Ecto neural progenitor cell (in vitro differentiated cells): ENCODE data around the gene KCNJ14.
"Not testable (repeated sequence)": the region's sequence is repeated elsewhere in the genome, so short reads cannot be mapped to it uniquely, and the experiment has no call there.

Experiments
- DNase-seq: peaks from one replicate; pipeline ENCODE4 v3.0.0-alpha.2; 2018; ENCODE audit warnings: low spot score

Gene KCNJ14

DNA sequence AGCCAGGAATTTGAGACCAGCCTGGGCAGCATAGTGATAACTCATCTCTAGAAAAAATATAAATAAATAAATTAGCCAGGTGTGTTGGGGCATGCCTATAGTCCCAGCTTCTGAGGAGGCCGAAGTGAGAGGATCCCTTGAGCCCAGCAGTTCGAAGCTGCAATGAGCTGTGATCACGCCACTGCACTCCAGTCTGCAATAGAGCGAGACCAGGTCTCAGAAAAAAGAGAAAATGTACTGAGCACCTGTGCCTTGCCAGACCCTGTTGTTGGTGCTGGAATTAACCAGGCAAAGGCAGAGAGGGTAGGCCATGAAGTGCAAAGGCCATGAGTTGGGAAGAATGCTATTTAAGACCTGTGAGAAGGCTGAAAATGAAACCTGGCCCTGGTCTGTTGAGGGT, 16.5 kb downstream of the KCNJ14 start:
- DNase-seq = no peak

DNA sequence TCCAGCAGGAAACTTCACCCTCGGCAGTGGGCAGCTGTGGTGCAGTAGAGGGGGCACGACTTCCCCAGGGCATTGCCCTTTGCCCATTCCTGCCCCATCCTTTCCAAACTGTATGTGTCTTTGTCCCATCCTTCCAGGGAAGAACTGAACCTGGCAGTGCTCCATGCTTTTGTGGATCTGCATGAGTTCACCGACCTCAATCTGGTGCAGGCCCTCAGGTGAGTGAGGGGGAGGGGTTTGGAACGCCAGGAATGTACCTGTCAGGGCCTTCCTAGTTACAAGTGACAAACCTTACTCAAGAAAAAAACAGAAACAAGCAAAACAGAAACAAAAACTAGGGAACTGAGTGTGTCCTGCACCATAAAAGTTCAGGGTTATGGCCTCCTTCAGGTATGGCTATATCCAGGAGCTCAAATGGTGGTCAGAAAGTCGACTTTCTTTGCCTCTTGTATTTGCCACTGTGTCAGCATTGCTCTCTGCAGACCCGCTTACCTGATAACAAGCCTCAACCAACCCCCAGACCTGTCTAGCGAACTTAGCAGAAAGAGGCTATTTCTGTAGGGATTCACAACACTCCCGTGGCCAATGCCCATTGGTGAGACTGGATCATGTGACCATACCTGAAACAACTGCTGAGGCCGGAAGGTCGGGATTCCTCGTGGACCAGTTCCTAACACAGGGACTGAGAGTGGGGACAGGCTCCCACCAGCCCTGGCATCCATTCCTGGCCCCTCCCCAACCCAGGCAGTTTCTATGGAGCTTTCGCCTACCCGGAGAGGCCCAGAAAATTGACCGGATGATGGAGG, 18.0 kb downstream of the KCNJ14 start:
- no peak for DNase-seq

DNA sequence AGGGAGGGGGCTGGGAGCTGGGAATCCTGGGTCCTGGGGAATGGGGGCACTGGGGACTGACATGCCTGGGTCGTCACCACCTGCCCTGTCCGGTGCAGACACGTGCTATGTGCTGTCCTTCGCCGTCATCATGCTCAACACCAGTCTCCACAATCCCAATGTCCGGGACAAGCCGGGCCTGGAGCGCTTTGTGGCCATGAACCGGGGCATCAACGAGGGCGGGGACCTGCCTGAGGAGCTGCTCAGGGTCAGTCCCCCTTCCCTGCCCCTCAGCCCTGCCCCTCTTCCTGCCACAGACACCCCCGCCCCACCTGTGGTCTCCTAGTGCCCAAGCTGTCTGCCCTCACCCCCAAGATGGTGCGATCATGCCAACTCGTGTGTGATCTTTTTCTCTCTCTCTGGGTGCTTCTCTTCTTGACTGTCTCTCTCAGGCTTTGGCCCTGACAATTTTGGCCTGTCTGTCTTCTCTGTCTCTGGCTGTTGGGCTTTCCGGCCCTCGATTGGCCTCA, 18.8 kb downstream of the KCNJ14 start:
- no peak for DNase-seq

DNA sequence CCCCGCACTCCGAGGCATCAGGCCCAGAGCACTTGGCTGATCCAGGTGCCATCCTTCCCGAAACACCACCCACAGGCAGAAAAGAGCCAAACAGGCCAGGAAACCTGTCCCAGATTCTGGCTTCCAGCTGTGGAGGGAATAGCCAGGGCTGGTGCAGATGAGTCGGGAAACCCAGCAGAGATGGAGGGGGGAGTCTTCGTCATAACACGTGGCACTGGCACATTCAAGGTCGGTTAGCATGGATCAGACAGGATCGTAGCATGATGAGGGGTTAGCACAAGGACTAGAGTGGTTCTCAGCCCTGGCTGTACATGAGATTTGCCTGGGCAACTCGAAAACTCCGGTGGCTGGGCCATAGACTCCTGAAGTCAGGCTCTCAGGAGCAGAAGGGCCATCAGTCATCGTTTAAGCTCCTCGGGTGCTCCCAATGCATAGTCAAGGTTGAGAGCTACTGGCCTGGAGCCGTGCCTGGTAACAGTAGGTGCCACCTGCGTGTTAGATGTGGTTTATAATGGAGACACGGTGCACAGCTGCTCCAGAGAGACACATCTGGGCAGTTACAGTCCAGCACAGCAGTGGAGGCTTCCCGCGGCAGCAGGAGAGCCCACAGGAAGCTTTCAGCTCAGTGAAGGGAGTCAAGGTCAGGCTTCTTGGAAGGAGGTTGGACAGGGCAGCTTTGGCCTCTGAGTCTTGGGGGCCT, 20.1 kb downstream of the KCNJ14 start:
- DNase-seq = no peak

DNA sequence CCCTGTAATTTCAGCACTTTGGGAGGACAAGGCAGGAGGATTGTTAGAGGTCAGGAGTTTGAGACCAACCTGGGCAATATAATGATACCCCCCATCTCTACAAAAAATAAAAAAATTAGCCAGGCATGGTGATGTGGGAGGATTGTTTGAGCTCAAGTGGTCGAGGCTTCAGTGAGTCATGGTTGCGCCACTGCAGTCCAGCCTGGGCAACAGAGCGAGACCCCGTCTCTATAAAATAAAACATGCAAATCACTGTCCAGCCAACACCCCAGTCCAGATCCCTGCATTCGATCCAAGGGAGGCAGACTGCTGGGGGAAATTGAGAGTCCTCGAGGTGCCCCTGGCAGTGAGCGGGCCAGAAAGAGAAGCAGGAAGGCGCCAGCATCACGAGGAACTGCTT, 20.8 kb downstream of the KCNJ14 start:
- DNase-seq = no peak

DNA sequence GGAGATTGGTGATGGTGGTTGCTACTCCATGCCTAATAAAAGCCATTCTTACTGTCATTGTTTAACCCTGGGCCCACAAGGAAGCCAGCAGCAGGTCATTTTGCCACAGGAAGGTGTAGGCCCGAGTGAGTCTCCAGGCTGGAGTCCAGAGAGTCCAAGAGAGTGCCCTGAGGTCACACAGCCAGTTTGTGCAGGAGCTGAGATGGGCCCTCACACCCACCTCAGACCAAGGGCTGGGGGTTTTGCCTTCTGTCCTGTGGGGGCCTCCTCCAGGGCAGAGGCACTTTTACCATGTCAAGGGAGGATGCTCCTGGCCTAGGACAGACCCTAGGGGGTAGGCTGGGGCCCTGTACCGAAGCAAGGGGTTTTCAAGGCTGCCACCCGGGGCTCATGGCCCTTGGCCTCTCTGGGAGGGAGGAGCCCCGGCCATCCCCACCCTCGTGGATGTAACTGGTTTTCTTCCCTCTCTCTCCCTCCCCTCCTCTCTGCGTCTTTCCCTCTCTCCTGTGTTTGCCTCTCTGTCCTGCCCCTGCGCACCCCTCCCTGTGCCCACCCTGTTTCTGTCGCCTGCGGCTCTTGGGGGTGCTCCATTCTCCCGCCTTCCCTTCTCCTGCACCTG, 21.8 kb downstream of the KCNJ14 start:
- DNase-seq = no peak

DNA sequence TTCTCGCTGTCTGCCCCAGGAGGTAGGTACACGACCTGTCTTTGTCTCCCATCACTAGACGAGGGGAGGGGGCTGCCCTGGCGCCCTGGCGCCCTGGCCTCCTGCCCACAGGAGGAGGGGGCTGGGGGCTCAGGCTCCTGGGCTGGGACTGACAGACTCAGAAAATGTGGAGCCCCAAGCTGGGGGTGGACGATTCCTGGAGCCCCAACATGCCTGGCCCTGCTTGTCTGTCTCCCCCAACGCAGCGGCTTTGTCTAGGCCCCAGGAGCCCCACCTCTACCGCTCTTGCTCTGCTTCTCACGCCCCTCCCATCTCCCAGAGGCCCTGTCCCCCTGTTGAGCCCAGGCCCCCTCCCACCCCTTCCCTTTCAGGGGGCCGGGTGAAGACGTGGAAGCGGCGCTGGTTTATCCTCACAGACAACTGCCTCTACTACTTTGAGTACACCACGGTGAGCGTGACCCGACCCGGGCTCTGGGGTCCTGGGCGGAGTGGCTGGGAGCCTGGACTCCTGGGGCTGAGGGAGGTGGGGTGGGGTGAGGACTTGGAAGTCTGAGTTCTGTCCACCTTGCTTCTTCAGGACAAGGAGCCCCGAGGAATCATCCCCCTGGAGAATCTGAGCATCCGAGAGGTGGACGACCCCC, 22.4 kb downstream of the KCNJ14 start:
- no peak for DNase-seq

DNA sequence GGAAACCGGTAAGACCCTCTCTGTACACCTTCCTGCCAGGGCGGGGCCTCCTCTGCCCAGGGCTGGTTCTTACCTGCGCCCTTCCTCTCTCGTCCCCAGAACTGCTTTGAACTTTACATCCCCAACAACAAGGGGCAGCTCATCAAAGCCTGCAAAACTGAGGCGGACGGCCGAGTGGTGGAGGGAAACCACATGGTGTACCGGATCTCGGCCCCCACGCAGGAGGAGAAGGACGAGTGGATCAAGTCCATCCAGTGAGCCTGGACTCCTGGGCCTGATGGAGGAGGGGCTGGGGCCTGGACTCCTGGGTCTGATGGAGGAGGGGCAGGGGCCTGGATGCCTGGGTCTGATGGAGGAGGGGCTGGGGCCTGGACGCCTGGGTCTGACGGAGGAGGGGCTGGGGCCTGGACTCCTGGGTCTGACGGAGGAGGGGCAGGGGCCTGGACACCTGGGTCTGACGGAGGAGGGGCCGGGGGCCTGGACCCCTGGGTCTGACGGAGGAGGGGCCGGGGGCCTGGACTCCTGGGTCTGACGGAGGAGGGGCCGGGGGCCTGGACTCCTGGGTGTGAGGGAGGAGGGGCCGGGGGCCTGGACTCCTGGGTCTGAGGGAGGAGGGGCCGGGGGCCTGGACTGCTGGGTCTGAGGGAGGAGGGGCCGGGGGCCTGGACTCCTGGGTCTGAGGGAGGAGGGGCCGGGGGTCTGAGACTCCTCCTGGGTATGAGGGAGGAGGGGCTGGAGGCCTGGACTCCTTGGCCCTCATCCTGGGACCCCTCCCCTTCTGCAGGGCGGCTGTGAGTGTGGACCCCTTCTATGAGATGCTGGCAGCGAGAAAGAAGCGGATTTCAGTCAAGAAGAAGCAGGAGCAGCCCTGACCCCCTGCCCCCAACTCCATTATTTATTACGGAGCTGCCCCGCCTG, 23.2 kb downstream of the KCNJ14 start:
- DNase-seq = no peak

DNA sequence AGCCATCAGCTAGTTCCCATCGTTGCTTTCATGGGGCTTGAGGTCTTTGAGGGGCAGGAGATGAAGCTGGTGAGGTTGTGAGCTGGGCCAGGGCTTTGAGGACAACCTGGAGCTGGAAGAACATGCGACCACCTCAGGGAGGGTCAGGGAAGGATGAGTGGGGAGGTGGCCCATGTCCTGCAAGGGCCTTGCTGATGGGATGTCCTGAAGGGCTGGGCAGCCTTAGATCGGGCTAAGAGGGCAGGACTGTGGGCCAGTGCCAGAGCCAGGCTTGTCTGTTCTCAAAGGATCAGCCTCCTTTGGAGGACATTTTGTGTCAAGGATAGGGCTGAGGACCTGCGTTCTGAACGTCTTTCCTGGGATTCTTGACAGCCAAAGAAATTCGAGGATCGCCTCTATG, 24.3 kb downstream of the KCNJ14 start:
- DNase-seq = no peak

DNA sequence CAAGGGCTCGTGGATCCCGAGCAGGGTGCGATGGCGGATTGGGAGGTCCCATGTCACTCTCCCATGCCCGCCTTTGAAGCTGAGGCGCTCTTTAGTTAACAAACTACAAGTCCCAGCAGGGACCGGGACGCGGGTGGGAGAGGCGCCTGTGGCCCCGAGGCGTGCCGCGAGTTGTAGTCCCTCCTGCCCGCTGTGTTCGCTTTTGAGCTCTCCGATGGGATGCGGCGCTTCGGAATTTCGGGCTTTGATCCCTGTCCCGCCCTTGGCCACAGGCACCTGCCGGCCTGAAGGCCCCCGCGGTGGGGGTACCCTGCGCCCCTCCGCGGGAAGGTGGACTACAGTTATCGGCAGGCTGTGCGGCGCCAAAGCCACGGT, 24.8 kb downstream of the KCNJ14 start:
- no peak for DNase-seq

DNA sequence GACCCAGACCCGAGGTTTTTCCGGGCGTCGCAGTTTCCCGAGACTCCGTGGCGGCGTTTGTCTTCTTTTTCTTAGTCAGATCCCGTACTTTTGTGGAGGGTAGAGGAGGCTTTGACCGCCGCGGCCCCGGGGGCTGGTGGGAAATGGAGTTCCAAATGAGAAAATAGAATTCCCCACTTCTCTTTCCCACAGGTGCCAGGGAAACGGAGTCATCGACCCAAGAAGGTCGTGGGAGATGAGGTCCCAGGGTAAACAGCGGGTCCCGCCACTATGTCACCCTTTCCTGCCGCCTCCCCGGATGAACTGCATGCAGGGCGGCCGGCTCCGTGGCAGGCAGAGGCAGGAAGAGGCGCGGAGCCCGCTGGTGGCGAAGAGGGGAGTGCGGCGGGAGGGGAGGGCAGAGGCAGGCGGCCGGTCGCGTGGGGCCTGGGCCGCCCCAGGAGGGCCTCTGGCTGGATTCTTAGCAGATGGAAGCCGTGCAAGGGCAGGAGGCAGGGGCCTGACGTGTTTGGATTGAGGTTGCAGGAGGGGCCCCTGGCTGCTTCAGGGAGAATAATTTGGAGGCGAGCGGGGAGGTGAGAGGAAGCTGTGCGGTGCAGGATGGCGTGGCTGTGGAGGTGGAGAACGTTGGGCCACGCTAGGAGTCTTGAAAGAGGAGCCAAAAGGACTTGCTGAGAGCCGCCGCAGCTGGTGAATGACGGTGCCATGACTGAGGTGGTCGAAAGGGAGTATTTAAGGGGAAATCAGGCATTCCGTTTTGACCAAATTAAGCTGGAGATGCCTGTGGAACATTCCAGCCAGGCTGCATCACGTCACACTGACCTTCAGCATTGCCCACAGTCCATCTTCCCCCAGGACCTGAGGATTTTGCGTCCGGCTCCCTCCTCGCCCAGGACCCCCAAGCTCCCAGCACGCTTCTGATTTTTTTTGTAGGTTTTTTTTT, 25.5 kb downstream of the KCNJ14 start:
- no peak for DNase-seq

DNA sequence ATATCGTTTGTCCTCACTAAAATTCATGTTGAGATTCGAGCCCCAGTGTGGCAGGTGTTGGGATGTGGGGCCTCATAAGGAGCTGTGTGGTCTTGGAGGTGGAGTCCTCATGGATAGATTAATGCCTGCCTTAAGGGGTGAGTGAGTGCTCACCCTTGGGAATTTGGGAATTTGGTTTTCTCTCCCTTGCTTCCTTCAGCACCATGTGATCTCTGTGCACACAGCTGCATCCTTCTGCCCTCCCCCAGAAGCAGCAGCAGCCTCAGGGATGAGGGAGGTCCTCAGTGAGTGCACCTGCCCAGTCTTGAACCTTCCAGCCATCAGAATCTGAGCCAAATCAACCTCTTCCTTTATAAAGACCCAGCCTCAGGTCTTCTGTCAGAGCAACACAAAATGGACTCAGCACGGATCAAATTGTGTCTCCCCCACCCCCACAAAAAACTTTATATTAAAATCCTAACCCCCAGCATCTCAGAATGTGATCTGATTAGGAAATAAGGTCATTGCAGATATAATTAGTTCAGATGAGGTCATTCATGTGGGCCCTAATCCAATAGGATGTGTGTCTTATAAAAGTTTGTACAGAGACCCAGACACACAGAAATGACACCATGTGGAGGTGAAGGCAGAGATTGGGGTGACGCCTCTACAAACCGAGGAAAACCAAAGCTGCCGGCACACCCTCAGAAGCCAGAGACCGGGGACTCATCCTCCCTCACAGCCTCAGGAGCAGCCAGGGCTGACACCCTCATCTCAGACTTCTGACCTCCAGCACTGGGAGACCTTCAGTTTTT, 26.7 kb downstream of the KCNJ14 start:
- DNase-seq = no peak

DNA sequence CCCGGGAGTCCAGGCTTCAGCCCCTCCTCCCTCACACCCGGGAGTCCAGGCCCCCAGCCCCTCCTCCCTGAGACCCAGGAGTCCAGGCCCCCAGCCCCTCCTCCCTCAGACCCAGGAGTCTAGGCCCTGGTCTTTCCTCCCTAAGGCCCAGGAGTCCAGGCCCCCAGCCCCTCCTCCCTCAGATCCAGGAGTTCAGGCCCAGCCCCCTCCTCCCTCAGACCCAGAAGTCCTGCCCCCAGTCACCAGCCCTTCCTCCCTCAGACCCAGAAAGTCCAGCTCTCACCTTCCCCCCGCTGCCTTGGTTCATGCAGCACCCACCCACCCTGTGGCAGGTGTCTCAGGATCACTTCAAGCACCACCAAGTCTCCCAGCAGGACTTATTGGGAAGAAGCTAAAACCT, 27.9 kb downstream of the KCNJ14 start:
- DNase-seq = no peak

DNA sequence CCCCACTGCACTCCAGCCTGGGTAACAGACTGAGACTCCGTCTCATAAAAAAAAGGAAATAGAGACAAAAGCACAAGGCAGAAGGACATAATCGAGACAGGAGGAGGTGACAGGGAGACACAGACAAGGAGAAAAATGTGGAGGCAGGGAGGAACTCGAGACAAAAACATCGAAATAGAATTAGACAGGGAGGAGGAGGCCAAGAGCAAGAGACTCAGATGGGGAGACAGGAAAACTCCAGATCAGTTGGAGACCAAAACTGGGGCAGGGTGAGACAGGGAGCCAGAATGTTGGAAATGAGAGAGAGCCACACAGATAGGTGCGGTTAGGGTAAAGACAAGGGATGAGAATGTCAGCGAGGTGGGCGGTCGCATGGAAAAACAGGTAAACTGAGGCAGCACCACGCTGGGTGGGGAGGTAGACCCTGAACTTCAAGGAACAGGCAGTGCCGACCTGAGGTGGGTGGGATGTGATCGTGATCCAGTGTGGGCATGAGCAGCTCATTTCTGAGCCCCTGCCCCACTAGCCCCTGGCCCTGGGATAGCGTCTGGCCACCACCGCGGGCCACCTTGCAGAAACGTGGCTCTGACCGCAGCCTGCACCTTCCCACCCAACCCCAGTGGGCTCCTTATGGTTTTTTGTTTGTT, 29.0 kb downstream of the KCNJ14 start:
- DNase-seq = no peak

DNA sequence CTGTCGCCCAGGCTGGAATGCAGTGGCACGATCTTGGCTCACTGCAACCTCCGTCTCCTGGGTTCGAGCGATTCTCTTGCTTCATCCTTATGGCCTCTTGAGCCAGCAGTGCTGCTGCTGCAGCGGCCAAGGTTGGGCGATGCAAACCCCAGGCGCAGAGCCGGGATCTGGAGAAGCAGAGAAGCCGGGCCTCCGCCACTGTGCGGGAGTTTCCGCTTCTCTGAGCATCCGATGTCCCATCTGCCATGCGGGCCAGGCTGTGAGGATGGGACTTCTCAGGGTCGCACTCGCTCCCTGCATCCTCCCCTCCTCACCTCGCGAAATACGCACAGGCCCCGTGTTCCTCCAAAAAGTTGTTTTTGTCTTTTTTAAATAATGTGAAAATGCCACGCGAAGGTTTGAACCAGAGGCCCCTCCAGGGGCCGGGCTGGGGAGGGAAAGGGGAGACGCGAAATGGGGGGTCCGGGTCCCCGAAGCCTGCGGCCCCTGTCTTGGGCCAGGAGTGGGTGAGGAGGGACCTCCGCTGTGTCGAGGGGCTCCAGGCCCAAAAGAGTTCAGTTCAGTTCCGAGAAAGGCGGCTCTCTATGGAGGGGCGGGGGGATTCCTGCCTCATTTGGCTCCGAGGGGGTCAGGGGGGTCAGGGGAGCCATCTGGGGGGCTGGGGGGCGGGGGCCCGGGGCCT, 29.7 kb downstream of the KCNJ14 start:
- no peak for DNase-seq

DNA sequence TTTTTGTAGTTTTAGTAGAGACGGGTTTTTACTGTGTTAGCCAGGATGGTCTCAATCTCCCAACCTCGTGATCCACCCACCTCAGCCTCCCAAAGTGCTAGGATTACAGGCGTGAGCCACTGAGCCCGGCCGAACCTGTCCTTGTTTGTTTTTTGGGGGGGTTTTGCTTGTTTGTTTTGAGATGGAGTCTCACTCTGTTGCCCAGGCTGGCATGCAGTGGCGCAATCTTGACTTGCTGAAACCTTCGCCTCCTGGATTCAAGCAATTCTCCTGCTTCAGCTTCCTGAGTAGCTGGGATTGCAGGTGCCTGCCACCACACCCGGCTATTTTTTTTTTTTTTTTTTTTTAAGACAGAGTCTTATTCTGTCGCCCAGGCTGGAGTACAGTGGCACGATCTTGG, 31.3 kb downstream of the KCNJ14 start:
- not testable (repeated sequence) for DNase-seq

DNA sequence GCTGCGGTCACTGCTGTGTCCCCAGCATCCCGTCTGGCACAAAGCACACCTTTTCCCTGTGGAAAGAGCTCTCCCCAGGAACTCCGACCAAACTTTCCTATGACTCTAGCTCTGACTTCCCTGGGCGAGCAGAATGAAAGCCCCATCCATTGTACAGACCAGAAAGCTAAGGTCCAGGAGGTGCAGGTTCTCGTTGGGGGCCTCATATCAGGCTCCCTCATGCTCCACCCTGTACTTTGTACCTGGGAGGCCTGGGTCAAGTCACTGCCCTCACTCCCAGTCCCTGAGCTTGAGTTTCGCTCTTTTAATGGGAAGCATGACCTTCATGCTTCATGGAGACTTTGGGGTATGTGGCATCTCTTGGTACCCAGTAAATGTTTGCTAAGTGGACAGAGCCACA, 32.2 kb downstream of the KCNJ14 start:
- DNase-seq = no peak

DNA sequence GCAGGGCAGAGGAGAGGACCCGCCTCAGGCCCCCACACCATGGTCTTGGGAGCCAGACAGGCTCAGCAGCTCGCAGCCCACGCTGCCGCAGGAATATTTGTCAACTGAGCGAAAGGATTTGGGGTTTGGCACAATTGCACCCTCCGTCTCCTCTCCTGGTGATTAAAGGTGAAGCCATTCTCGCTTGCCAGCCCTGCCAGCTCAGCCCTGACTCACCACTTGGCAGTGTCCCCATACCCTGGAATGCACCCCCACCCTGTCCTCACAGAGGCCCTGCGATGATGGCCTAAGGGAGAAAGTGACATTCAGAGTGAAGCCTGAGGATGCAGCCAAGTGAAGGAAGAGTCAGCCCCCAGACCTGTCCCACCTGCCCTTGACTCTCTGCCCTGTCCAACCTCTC, 32.6 kb downstream of the KCNJ14 start:
- DNase-seq = no peak
